ENCODE data around the gene OR51E1. TPM values are rescaled to one million over a fixed set of nuclear protein-coding genes. Genes with fewer than 3 reads are reported as not detected.
A peak's percentile ranks its signal among the peaks of the same experiment; 100 is the strongest.

OR51E1 gene
- polyA plus RNA-seq, 3 donors, result not detected

DNA sequence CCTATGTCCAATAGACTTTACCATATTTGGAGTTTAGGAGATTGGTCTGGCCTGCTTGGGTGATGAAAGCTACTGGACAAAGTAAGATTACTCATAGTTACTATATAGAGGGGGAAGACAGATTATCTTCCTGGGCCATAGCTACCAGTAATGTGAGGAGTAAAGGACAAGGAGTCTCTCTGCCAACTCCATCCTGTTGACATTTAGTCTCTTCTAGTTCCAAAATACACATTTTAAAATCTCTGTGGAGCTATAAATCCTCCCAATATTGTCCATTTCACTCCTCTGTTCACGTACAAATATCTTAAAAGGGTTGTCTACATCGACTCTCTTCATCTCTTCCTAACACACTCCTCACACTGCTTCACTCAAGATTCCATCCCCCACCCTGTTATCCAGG is 7.6 kb upstream of the OR51E1 start:
- Histone ChIP-seq H3K4me3 (replicated peaks in 1 of 3; ENCODE audit: low read depth in 2 of 3, low read length in 3 of 3) (no peak overlapping the region), H3K4me1 (ENCODE audit: control insufficient read depth in 1 of 2, insufficient read depth in 2 of 2, low read length in 2 of 2) (no peaks in the 10 kb centered on the region), H3K36me3 (replicated peaks in 1 of 2; ENCODE audit: control insufficient read depth in 1 of 2, insufficient read depth in 2 of 2, low read length in 2 of 2) (no peaks in the 10 kb centered on the region), H3K4me2 (replicated peaks; ENCODE audit: extremely low read depth, low read length, poor library complexity, severe bottlenecking) (no peak overlapping the region), H4K20me1 (ENCODE audit: insufficient read depth, low read length) (no peaks in the 10 kb centered on the region), H3K79me2 (ENCODE audit: insufficient read depth, low read length) (no peaks in the 10 kb centered on the region), H3K9ac (ENCODE audit: insufficient read depth, low read length, poor library complexity, severe bottlenecking) (no peak overlapping the region), H3K27ac (ENCODE audit: low read depth in 1 of 2, low read length in 2 of 2) (no peak overlapping the region), H3K9me3 (replicated peaks in 1 of 2; ENCODE audit: control insufficient read depth in 1 of 2, insufficient read depth in 1 of 2, low read length in 2 of 2) (no peaks in the 10 kb centered on the region), H2AFZ (ENCODE audit: insufficient read depth, low read depth, low read length, poor library complexity, severe bottlenecking) (no peak overlapping the region), H3K27me3 (ENCODE audit: control insufficient read depth in 2 of 2, insufficient read depth in 2 of 2, low read length in 2 of 2) (peaks cover 0 to 2% of the 10 kb centered on the region in 2 donors)
- TF ChIP-seq, protein P1, sequence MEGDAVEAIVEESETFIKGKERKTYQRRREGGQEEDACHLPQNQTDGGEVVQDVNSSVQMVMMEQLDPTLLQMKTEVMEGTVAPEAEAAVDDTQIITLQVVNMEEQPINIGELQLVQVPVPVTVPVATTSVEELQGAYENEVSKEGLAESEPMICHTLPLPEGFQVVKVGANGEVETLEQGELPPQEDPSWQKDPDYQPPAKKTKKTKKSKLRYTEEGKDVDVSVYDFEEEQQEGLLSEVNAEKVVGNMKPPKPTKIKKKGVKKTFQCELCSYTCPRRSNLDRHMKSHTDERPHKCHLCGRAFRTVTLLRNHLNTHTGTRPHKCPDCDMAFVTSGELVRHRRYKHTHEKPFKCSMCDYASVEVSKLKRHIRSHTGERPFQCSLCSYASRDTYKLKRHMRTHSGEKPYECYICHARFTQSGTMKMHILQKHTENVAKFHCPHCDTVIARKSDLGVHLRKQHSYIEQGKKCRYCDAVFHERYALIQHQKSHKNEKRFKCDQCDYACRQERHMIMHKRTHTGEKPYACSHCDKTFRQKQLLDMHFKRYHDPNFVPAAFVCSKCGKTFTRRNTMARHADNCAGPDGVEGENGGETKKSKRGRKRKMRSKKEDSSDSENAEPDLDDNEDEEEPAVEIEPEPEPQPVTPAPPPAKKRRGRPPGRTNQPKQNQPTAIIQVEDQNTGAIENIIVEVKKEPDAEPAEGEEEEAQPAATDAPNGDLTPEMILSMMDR (IDR thresholded peaks at IDR 0.05), result no peak
- H3K9me3 Mint-ChIP-seq, result peaks cover 0 to 2% (median 0%) of the 10 kb centered on the region in 7 donors
- H3K36me3 Mint-ChIP-seq, result no peaks in the 10 kb centered on the region
- WGBS (ENCODE audit: insufficient coverage), result 87% methylated on average over 2 of the region's 2 CpGs
- no peaks in the 10 kb centered on the region for H3K4me1 Mint-ChIP-seq
- intact Hi-C loops (cut with micrococcal nuclease), result loop anchor here in 1 of 2 donors (10.0 kb wide), 1 partner anchor 451 kb away; no protein-coding TSS in a partner anchor
- no peak overlapping the region for H3K4me3 Mint-ChIP-seq
- peaks cover 2 to 3% (median 3%) of the 10 kb centered on the region in 3 donors for H3K27me3 Mint-ChIP-seq (ENCODE audit: low read depth in 3 of 3)
- DNase-seq, result no peak
- no peak overlapping the region for H3K27ac Mint-ChIP-seq

DNA sequence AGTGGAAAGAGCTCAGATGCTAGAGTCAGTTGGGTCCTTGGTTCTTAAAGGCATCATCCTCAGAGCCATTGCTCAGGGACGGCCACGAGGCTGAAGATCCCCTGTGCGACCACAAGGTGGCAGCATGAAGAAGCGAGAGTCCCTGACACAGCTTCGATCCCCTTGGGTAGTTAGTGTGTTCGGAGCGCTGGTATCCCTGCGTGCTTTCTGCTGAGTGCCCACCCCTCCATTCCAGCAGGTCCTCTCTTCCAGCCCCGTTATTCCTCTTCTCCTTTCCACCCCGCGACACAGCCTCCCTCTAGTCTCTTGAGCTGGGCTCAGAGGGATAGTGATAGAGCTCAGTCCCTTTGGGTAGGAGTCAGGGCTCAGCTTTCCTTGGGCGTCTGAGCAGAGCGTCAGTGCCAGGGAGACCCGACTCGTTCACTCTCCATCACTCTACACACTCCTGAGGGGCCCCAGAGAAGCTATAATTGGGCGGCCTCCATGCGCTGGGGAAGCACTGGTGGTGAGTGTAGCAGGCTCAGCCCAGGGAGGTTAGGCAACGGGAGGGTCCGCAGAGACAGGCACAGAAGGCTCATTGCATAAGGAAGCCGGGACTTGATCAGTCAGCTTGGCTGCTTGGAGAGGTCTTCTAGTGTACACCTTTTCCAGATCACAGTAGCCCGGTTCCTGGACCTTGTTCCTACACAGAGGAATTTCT is 6.7 kb upstream of the OR51E1 start, which contains the start of gene OR51D1:
OR51D1 (plus strand) TSS at position 516 of the 700 bp plus-strand sequence. CDS start 2,314 bp downstream, outside the sequence.
- Histone ChIP-seq H3K36me3 (replicated peaks in 1 of 2; ENCODE audit: control insufficient read depth in 1 of 2, insufficient read depth in 2 of 2, low read length in 2 of 2) (no peaks in the 10 kb centered on the region), H3K9me3 (replicated peaks in 1 of 2; ENCODE audit: control insufficient read depth in 1 of 2, insufficient read depth in 1 of 2, low read length in 2 of 2) (no peaks in the 10 kb centered on the region), H3K4me2 (replicated peaks; ENCODE audit: extremely low read depth, low read length, poor library complexity, severe bottlenecking) (no peak within 1 kb of the TSS), H3K9ac (ENCODE audit: insufficient read depth, low read length, poor library complexity, severe bottlenecking) (no peak within 1 kb of the TSS), H4K20me1 (ENCODE audit: insufficient read depth, low read length) (no peaks in the 10 kb centered on the region), H3K27me3 (ENCODE audit: control insufficient read depth in 2 of 2, insufficient read depth in 2 of 2, low read length in 2 of 2) (peaks cover 0 to 2% of the 10 kb centered on the region in 2 donors), H3K27ac (ENCODE audit: low read depth in 1 of 2, low read length in 2 of 2) (no peak within 1 kb of the TSS), H2AFZ (ENCODE audit: insufficient read depth, low read depth, low read length, poor library complexity, severe bottlenecking) (peak within 1 kb of the TSS; percentile 61), H3K4me1 (ENCODE audit: control insufficient read depth in 1 of 2, insufficient read depth in 2 of 2, low read length in 2 of 2) (no peaks in the 10 kb centered on the region), H3K4me3 (replicated peaks in 1 of 3; ENCODE audit: low read depth in 2 of 3, low read length in 3 of 3) (no peak within 1 kb of the TSS), H3K79me2 (ENCODE audit: insufficient read depth, low read length) (no peaks in the 10 kb centered on the region)
- H3K27me3 Mint-ChIP-seq (ENCODE audit: low read depth in 3 of 3), result peaks cover 0 to 3% (median 0%) of the 10 kb centered on the region in 3 donors
- H3K4me3 Mint-ChIP-seq, result no peak within 1 kb of the TSS
- DNase-seq, result peak; percentile 30 to 52 (median 39)
- no peaks in the 10 kb centered on the region for H3K9me3 Mint-ChIP-seq
- TF ChIP-seq, protein P1 (IDR thresholded peaks at IDR 0.05), result peak; percentile 85
- no peaks in the 10 kb centered on the region for H3K36me3 Mint-ChIP-seq
- 54% methylated on average over 5 of the region's 21 CpGs for WGBS (ENCODE audit: insufficient coverage)
- H3K27ac Mint-ChIP-seq, result no peak within 1 kb of the TSS
- no peaks in the 10 kb centered on the region for H3K4me1 Mint-ChIP-seq
- intact Hi-C loops (cut with micrococcal nuclease), result loop anchor here in 1 of 2 donors (10.0 kb wide), 1 partner anchor 452 kb away; no protein-coding TSS in a partner anchor

Data from CD14-positive monocyte (primary cell).